Prostate gland (tissue), 2 donors: ENCODE results near the gene IFI30. TPM values are rescaled to one million over a fixed set of nuclear protein-coding genes. Genes with fewer than 3 reads are reported as not detected.

ENCODE experiments used
- DNase-seq: peaks from one replicate; pipeline ENCODE4 v3.0.0-alpha.2; 2019; ENCODE audit warnings: low spot score
- H3K27ac ChIP-seq, 2 donors: fragments of 200-600 bp; sonication (generic); 2 replicates each; pipeline ENCODE4 v1.5.1; 2017 to 2019
- H3K27me3 ChIP-seq: fragments of 200-600 bp; sonication (generic); replicated peaks from 2 replicates; pipeline ENCODE4 v1.5.1; 2019; ENCODE audit not compliant: insufficient read depth
- H3K36me3 ChIP-seq, 2 donors: fragments of 200-600 bp; sonication (generic); 1 replicate in 1 of 2; 2 replicates in 1 of 2; pipeline versions ENCODE4 v1.5.1 to v1.8.1; 2017 to 2019
- H3K4me1 ChIP-seq: fragments of 200-600 bp; sonication (generic); replicated peaks from 2 replicates; pipeline ENCODE4 v1.5.1; 2019
- H3K4me3 ChIP-seq, 2 donors: fragments of 200-600 bp; sonication (generic); 2 replicates each; pipeline ENCODE4 v1.5.1; 2017 to 2019
- H3K9me3 ChIP-seq: fragments of 200-600 bp; sonication (generic); 2 replicates; pipeline ENCODE4 v1.5.1; 2017
- POLR2A ChIP-seq: fragments of 450-650 bp; IDR thresholded peaks from one replicate; pipeline ENCODE4 v1.6.1; 2016; ENCODE audit warnings: antibody characterized with exemption, mild to moderate bottlenecking
- POLR2AphosphoS5 ChIP-seq: sonication (generic); formaldehyde crosslinking; IDR thresholded peaks from one replicate; pipeline ENCODE4 v1.6.1; 2017; ENCODE audit warnings: antibody characterized with exemption
- WGBS: methylation state at CpG from one replicate; pipeline ENCODE4 v1.1.5; 2018; 5-methylcytosine and 5-hydroxymethylcytosine counted together
- intact Hi-C: fragments of 100-400 bp; cut with DNase I; formaldehyde crosslinking; loops from one replicate; pipeline ENCODE4 v1.14.2; 2022
- total RNA-seq, 2 donors: library from RNA; depleted of rRNA; stranded (reverse); fragments of >200 nt; gene quantifications; one replicate each; pipeline ENCODE4 v1.1.0, GENCODE V29; 2016
- TF ChIP-seq, protein P1 (sequence below), 4 experiments: fragments of 200-600 bp in 2 of 4; fragments of 450-650 bp in 2 of 4; sonication (generic) in 2 of 4; IDR thresholded peaks; 1 replicate in 3 of 4; 2 replicates in 1 of 4; pipeline ENCODE4 v1.5.1; 2016 to 2019; ENCODE audit warnings: antibody characterized with exemption in 4 of 4, mild to moderate bottlenecking in 2 of 4, moderate library complexity in 2 of 4

The IFI30 gene
- total RNA-seq, 2 donors from 2014 or later: 20.9 to 22.5 TPM

DNA sequence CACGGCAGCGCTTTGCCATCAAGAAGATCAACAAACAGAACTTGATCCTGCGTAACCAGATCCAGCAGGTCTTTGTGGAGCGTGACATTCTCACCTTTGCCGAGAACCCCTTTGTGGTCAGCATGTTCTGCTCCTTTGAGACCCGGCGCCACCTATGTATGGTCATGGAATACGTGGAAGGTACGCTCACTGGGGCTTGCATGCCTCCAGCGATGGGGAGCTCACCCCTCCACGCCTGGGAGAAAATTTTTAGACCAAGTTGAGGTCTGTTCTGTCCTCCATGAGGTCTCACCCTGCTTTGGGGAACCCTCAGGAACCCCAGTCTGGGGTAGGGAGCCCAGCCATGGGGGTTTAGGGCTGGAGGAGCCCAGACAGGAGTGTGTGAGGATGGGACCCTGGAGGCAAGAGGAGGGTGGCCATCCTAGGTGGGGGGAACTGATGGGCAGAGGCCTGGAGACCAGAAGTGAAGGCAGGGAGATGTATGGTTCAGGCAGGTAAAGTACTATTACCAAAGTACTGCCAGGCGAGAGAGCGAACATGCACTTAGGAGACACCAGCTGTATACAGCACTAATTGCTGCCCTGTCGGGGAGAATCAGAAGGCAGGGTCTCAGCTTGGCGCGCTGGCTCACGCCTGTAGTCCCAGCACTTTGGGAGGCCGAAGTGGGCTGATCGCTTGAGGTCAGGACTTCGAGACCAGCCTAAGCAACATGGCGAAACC, 42.9 kb upstream of the IFI30 start:
- 97% methylated on average over 20 of the region's 21 CpGs for WGBS
- H3K27me3 ChIP-seq: no peaks in the 10 kb centered on the region
- no peaks in the 10 kb centered on the region for H3K4me1 ChIP-seq
- no peaks in the 10 kb centered on the region for H3K9me3 ChIP-seq
- no peak for TF ChIP-seq POLR2A
- TF ChIP-seq, protein P1, sequence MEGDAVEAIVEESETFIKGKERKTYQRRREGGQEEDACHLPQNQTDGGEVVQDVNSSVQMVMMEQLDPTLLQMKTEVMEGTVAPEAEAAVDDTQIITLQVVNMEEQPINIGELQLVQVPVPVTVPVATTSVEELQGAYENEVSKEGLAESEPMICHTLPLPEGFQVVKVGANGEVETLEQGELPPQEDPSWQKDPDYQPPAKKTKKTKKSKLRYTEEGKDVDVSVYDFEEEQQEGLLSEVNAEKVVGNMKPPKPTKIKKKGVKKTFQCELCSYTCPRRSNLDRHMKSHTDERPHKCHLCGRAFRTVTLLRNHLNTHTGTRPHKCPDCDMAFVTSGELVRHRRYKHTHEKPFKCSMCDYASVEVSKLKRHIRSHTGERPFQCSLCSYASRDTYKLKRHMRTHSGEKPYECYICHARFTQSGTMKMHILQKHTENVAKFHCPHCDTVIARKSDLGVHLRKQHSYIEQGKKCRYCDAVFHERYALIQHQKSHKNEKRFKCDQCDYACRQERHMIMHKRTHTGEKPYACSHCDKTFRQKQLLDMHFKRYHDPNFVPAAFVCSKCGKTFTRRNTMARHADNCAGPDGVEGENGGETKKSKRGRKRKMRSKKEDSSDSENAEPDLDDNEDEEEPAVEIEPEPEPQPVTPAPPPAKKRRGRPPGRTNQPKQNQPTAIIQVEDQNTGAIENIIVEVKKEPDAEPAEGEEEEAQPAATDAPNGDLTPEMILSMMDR (IDR thresholded peaks at IDR 0.05): no peak
- no peak for TF ChIP-seq POLR2AphosphoS5
- H3K27ac ChIP-seq: no peak overlapping the region
- DNase-seq: no peak
- intact Hi-C loops: no loop called here
- H3K4me3 ChIP-seq: no peak overlapping the region
- no peaks in the 10 kb centered on the region for H3K36me3 ChIP-seq

DNA sequence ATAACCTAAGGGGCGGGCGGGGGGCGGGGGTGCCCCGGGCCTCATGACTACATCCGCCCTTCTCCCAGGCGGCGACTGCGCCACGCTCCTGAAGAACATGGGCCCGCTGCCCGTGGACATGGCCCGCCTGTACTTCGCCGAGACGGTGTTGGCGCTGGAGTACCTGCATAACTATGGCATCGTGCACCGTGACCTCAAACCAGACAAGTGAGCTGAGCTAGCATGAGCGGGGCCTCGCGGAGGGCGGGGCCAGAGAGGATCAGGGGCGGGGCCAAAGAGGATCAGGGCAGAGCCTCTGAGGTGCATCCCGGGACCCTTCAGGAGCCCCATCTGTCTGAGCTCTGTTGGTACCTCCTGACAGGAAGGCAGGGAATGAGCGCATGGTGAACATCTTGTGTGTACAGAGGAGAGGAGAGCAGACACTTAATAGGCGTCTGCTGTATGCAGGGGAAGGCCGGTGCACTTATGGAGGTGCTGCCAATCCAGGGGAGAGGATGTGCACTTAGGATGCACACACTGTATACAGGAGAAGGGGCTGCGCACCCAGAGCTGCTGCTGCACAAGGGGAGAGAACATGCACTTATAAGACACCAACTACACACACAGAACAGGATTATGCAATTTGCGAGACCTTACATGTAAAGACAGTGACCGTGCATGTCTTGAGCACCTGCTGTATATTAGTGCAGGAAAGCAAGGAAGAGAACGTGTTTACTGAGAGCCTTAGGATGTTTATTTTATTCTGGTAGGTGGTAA, 41.6 kb upstream of the IFI30 start:
- DNase-seq: no peak
- no peaks in the 10 kb centered on the region for H3K27me3 ChIP-seq
- no peaks in the 10 kb centered on the region for H3K36me3 ChIP-seq
- no peaks in the 10 kb centered on the region for H3K9me3 ChIP-seq
- H3K4me3 ChIP-seq: no peak overlapping the region
- intact Hi-C loops: no loop called here
- no peak overlapping the region for H3K27ac ChIP-seq
- WGBS: 84% methylated on average over 31 of the region's 31 CpGs
- no peaks in the 10 kb centered on the region for H3K4me1 ChIP-seq
- no peak for TF ChIP-seq POLR2AphosphoS5
- no peak for TF ChIP-seq POLR2A
- TF ChIP-seq, protein P1 (IDR thresholded peaks at IDR 0.05): no peak

DNA sequence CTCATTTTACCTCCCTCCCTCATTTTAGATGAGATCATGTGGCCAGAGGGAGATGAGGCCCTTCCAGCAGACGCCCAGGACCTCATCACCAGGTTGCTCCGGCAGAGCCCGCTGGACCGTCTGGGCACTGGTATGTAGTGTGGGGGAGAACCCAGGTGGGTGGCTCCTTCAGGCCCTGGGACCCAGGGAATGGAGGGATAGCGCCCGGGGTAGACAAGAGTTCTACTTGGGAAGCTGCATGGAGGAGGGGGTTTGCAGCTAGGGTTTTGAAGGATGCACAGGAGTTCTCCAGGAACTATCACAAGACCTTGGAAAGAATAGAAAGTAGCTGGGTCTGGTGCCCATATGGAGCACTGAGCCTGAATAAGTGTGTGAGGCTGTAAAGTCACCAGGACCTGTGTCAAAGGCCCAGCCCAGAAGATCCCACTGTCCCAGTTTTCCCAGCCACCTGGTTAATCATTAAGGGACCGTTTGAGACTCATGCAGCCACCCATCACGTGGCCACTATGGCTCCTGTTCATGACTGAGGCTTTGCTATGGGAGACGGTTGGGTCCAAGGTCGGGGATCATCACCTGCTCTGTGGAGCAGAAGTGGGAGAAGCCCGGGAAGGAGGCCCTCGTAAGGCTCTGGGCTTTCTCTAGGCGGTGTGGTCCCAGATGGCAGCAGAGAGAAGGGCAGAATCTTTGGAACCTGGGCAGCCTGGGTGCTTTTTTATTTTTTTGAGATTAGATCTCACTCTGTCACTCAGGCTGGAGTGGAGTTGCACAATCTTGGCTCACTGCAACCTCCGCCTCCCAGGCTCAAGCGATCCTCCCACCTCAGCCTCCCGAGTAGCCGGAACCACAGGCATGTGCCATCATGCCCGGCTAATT, 37.7 kb upstream of the IFI30 start:
- no peak for DNase-seq
- no peaks in the 10 kb centered on the region for H3K4me1 ChIP-seq
- TF ChIP-seq POLR2A (no peak), POLR2AphosphoS5 (no peak)
- TF ChIP-seq, protein P1 (IDR thresholded peaks at IDR 0.05): no peak
- no peaks in the 10 kb centered on the region for H3K9me3 ChIP-seq
- no peak overlapping the region for H3K4me3 ChIP-seq
- intact Hi-C loops: no loop called here
- H3K27ac ChIP-seq: no peak overlapping the region
- H3K36me3 ChIP-seq: no peaks in the 10 kb centered on the region
- no peaks in the 10 kb centered on the region for H3K27me3 ChIP-seq
- 83% methylated on average over 18 of the region's 18 CpGs for WGBS

DNA sequence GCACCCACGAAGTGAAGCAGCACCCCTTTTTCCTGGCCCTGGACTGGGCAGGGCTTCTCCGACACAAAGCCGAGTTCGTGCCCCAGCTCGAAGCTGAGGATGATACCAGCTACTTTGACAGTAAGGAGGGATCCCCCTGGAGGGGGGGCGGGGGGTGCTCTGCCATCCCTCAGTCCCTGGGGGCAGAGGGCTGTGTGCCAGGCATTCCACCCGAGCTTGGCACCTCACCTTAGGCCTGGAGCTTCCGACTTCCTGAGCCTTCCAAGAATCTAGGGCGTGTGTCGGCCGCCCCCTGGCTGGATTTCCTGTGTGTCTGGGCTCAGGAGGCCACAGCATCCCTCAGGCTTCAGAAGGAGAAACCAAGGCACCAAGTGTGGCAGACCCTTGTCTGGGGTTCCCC, 36.4 kb upstream of the IFI30 start:
- no peaks in the 10 kb centered on the region for H3K27me3 ChIP-seq
- 58% methylated on average over 11 of the region's 11 CpGs for WGBS
- H3K4me1 ChIP-seq: no peaks in the 10 kb centered on the region
- intact Hi-C loops: no loop called here
- no peak for DNase-seq
- H3K4me3 ChIP-seq: no peak overlapping the region
- TF ChIP-seq POLR2A (no peak), POLR2AphosphoS5 (no peak)
- TF ChIP-seq, protein P1 (IDR thresholded peaks at IDR 0.05): no peak
- H3K9me3 ChIP-seq: no peaks in the 10 kb centered on the region
- no peak overlapping the region for H3K27ac ChIP-seq
- H3K36me3 ChIP-seq: no peaks in the 10 kb centered on the region
